ENCODE measurements around the gene ZNF784.
A peak's percentile ranks its signal among the peaks of the same experiment; 100 is the strongest.
"Not testable (repeated sequence)": the region's sequence is repeated elsewhere in the genome, so short reads cannot be mapped to it uniquely, and the experiment has no call there.

ZNF784 gene

DNA sequence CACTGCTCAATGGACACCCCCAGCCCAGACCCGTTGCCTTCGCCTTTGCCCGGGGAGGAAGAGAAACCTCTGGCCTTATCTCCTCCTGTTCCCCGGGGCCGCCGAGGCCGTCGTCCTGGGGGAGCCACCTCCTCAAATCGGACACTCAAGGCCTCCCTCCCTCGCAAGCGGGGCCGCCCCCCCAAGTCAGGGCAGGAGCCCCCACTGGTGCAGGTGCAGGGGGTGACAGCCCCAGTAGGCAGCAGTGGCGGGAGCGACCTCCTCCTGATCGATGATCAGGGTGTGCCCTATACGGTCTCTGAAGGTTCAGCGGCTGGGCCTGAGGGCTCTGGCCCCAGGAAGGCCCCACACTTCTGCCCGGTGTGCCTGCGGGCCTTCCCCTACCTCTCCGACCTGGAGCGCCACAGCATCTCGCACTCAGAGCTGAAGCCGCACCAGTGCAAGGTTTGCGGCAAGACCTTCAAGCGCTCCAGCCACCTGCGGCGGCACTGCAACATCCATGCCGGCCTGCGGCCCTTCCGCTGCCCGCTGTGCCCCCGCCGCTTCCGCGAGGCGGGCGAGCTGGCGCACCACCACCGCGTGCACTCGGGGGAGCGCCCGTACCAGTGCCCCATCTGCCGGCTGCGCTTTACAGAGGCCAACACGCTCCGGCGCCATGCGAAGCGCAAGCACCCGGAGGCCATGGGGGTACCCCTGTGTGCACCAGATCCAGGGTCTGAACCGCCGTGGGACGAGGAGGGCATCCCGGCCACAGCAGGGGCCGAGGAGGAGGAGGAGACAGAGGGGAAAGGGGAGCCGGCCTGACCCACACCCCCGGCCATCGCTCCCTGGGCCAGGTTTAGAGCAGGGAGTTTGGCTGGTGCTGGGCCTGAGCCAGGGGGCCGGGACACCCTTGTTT, 22.0 kb downstream of the ZNF784 start:
- DNase-seq = no peak

DNA sequence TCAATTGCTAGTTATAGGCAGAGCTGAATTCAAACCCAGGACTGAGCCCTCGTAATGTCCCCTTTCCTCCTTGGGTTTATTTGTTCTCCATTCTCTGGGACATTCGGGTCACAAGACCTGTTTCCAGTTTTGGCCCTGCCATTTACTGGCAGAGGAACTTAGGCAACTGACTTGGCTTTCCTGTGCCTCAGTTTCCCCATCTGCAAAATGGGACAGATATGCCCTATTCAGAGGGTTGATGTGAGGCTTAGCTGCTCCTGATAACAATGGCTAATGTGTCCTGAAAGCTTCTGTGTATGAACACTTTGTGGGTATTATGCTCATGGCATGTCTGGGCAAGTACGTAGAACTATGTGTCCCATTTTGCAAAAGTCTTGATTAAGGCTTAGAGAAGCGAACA, 23.3 kb downstream of the ZNF784 start:
- no peak for DNase-seq

DNA sequence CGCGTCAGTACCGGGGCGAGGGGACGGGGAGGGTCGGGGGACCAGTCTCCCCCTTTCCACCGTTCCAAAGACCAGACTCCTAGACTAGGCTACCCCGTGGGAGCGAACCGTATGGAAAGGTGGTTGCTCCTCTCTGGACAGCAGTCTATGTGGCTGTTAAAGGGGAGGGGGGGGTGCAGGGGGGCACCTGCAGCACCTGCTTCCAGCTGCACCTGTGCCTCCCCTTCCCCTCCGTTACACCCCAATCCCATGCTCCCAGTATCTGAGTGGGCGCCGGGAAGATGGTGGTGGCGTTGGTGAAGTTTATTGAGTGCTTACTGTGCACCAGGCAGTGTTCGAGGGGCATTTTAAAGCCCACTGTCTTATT, 23.7 kb downstream of the ZNF784 start:
- DNase-seq = no peak

DNA sequence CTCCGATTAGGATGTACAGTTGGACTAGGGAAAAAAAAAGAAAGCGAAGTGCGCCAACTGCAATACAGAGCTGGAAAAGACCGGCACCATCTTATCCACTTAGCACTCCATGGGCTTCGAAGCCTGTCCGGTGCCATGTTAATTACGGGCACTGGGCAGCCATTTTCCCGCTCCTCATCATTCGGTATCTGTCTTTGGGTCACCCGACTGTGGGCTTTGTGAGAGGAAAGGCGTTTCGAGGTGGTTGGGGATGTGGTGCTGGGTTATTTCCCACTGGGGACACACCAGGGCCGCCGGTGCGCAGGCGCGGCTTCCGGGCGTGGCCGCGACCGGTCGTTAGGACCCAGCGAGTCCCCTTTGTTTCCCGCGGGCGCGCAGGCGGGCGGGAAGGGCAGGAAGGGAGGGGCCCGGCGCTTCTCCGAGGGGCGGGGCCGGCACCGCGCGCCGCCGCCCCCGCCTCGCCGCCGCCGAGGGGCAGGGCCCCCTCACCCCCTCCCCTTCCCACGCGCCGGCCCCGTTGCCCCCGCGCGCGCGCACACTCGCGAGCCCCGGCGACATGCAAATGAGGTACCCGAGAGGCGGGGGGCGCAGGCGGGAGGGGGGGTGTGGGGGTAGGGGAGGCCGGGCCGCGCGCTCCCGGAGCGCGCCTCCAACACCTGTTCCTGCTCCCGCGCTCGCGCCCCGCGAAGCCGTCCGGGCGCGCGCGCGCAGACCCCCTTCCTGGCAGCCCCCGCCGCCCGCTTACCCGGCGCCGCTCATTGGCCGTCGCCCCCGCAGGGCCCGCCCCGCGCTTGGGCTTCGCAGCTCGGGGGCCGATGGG, 24.3 kb downstream of the ZNF784 start, which contains the start of gene ZNF524:
Gene ZNF524, plus strand, starts transcription at position 447 of the 820 bp plus-strand sequence. CDS start 1,825 bp downstream, outside the sequence.
- DNase-seq = peak; percentile 78 to 85

DNA sequence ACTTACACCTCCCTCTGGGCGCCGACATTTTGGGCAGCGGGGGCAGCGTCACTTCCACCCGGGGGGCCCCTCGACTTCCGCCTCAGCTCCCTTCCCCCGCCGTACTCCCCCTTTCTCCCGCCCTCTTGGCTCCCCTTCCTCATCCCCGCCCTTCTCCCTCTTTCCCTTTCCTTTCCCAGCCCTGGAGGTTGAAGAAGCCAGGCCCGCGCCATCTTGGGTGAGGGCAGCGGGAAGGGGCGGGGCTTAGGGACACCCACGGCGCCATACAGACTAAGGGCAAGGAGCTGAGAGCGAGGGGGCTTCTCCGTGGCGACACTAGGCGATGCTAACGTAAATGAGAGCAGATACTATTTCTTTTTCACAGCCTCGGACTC, 24.9 kb downstream of the ZNF784 start, which contains the start of gene FIZ1:
Gene FIZ1, minus strand, starts transcription at position 50 of the 374 bp plus-strand sequence. CDS start 1,652 bp downstream, outside the sequence.
- peak; percentile 96 to 97 for DNase-seq

DNA sequence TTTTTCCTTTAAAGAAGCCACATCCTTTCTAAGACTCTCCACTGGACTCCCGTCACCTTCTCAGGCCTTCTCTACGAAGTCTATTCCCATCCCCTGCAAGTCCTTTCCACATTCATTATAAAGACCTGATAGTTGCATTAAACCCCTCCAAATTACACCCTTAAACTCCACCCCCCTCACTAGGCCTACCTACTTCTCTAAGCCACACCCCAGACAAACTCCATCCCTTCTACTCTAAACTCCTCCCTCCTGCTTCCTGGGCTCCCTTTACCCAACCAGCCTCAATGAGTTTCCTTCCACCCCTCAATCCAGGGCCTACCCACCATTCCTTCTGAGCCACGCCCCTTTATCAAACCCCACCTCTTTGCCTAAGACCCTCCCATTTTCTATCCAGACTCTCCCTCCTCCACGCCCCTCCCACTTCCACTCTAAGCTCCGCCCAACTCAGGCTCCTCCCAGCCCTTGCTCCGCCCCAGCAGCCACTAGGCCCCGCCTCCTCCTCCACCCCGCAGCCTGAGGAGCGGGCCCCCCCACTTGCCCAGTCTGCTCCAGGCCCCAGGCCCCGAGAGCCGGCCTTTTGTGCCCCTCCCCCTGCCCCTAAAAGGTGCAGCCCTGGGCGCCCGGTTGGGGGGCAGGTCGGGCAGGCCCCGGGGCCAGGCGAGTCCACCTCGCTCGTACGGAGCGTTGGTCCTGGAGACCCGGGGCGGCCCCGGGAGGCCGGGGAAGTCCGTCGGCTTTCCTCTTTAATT, 25.5 kb downstream of the ZNF784 start:
- peak; percentile 88 to 92 for DNase-seq

DNA sequence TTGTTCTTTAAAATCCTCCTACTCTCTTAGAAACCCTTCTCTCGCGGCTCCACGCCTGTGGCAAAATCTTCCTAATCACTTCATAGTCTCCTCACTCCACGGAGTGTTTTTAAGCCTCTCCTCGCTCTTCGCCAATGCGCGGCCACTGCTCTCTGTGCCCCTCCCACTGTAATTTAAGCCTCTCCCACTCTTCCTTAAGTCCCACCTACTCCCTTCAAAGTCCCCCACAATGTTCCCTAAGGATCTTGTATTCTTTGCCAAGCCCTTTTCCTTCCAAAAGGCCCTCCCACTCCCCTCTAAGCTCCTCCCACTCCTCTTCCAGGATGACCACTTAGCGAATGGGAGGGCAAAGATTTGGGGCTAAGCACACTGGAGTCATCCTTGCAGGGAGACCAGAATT, 26.3 kb downstream of the ZNF784 start:
- DNase-seq = no peak

DNA sequence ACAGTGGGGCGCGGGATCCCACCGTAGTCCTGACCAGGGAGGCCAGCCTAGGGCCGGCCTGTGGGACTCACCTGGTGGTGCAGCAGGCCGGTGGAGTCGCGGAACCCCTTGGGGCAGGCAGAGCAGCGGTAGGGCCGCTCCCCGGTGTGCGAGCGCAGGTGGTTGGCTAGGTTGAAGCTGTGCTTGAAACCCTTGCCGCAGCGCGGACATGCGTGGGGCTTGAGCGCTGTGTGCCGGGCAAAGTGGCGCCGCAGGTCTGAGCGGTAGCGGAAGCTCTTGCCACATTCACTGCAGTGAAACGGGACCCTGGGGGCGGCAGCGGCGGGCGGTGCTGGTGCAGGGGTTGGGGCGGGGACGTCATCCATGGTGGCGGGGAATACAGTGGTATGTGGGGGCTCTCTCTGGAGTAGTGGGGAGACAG, 26.9 kb downstream of the ZNF784 start:
- DNase-seq = no peak

DNA sequence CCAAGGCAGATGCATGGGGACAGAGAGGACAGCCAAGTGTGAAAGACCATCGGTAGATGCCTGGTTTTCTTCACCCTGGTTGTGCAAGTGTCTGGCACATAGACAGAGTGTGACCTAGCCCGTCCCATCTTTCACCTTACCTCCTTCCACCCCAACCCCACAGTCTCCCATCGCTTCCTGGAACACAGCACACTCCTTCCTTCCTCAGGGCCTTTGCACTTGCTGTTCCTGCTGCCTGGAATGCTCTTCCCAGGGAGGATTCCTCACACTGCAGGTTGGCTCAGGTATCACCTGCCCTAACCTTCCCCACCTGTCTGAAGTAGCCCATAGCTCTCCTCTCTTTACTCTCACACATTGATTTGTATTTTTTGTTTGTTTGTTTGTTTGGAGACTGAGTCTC, 28.1 kb downstream of the ZNF784 start:
- no peak for DNase-seq

DNA sequence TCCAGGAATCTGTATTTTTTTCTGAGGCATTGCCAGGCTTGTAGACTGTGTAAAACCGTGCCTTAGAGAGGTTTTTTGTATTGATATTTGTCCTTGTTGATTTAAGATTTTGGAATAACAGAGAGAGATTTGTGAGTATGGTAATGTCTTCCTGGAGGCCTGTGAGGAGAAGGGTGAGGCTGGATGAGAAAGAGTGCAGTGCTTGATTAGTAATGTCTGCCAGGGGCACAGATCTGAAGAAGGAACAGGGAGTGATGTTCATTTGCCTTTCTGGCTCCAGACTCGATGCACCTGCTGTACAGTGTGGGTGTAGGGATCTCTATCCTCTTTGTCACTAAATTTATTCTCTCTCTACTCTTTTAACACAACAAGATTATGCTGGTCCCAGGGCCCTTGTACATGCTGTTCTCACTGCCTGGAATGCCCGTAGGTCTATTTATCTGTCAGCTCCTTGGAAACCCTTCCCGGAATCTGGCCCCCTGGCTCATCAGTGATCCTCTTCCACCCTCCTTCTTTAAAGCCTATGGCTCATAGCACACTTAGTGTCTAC, 29.3 kb downstream of the ZNF784 start:
- no peak for DNase-seq

DNA sequence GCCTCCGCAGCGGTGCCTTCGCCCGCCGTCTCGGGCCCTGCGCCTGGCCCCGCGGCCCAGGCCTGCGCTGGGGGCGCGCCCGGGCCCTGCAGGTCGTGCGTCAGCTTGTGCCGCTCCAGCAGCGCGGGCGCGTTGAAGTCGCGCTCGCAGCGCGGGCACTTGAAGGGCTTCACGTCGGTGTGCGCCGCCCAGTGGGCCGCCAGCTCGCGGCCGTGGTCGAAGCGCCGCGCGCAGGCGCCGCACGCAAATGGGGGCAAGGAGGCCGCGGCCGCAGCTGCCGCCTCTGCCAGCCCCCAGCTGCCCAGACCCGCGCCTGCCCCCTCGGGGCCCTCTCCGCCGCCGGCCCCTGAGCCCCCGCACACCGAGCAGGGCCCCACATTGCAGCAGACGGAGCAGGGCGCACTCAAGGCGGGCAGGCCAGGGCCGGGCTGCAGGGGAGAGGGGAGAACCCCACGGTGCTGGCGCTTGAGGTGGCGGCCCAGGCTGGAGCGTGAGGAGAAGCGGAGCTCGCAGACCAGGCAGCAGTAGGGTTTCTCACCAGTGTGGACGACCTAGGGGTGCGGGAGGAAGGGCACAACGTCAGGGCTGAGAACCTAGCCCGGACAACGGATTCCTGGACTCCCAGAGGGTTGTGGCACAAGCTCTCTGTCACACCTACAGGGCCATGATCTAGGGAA, 31.1 kb downstream of the ZNF784 start:
- no peak for DNase-seq

DNA sequence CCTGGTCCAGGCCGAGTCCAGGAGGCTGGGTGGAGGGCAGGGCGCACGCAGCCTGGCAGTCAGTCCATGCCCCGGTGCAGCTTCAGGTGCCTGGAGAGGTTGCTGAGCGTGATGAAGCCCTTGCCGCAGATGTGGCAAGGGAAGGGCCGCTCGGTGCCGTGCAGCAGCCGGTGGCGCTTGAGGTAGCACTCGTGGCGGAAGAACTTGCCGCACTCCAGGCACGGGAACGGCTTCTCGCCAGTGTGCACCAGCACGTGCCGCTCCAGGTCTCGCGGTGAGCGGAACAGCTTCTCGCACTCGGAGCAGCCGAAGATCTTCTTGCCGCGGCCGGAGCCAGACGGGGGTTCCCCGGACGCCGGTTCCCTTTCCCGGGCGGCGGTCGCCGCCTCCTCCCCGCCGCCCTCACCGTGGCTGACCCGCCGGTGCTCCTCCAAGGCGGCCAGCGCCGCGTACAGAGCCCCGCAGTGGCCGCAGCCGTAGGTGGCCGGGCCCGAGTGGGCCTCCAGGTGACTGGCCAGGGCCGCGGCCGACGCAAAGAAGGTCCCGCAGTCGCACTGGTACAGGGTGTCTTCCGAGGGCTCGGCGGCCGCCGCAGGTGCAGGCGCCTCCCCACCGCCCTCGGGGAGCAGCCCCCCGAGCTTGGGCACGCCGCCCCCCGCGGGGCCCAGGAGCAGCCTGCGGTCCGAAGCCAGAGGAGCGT, 31.8 kb downstream of the ZNF784 start:
- no peak for DNase-seq

DNA sequence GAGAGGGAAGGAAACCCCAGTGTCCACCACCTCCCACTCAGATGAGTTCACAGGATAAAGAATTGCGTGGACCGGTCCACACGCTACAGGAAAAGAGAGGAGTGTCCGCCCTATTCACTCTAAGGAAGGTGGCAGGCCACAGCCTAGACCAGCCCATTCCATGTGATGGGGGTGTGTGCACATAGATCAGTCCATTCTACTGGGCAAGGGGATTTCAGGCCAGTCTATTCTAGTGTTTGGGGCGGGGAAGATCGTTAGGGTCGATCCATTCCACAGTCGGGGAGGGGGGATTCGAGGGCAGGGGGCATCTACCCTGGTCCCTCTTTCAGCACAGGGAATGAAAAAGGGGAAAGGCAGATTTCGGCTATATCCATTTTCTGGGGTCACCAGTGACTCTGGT, 32.8 kb downstream of the ZNF784 start:
- no peak for DNase-seq

DNA sequence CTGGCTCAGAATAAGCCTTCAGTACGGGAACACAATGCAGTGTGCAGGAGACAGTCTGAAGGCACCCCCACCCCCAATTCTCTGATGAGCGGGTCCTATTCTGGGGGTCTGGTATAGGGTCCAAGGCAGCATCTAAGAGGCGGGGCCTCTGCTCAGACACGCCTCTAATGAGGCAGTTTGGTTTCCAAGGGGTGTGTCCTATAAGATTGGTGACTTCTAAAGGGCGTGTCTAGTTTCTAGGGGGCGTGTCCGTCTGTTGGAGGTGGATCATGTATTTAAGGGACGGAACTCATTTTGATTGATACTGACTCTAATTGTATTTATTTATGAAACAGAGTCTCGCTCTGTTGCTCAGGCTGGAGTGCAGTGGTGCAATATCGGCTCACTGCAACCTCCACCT, 33.7 kb downstream of the ZNF784 start:
- no peak for DNase-seq

DNA sequence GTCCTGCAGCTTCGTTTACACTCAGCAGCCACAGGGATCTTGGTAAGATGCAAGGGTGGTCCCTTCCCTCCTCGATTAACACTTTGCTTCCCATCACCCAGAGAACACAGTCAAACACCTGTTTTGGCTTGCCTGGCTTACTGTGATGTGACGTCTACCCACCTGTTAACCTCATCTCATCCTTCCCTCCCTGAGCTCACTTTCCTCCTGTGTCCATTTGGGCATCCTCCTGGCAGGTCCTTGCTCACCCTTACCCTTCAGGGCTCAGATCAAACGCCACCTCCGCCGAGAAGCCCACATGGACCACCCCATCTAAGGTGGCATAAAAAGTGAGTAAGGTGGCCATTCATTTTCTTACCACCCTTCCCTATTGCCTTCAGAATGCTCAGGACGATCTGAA, 34.3 kb downstream of the ZNF784 start:
- no peak for DNase-seq

DNA sequence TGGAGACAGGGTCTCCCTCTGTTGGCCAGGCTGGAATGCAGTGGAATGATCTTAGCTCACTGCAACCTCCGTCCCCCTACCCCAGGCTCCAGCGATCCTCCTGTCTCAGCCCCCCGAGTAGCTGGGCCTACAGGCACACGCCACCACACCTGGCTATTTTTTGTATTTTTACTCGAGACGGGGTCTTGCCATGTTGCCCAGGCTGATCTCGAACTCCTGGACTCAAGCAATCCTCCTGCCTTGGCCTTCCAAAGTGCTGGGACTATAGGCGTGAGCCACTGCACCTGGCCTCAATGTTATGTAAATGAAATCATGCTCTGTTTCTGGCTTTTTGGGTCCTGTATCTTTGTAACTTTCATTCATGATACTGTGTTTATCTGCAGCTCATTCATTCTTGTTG, 35.6 kb downstream of the ZNF784 start:
- no peak for DNase-seq

DNA sequence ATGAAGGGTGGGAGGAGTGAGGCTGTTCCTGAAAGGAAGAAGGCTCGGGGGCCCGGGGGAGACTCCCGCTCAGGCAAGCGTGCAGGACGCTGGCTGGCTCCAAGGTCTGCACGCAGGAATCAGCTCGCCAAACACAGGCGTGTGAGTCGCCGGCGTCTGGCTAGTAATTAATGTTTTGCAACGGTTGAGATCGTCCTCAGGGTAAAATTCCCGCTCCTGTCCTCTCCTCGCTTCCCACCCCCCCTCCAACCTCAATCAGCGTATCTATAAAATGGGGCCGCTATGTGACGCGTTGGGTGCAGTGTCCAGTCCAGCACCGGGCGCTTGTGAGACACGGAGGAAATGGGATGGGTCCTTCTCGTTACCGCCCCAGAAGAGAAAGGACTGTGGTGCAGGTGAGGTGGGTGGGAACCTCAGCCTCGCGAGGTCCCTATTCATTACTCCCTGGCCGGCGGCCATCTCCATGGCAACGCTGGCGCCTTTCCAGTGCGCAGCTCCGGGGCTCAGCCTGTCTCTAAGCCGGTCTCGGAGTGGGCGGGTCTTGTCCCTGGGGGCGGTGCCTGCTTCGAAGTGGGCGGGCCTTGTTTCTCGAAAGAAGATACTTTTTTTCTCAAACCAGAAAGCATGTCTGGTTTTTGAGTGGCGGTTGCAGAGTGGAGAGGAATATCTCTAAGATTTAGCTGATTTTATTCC, 37.2 kb downstream of the ZNF784 start:
- peak; percentile 87 to 89 for DNase-seq

DNA sequence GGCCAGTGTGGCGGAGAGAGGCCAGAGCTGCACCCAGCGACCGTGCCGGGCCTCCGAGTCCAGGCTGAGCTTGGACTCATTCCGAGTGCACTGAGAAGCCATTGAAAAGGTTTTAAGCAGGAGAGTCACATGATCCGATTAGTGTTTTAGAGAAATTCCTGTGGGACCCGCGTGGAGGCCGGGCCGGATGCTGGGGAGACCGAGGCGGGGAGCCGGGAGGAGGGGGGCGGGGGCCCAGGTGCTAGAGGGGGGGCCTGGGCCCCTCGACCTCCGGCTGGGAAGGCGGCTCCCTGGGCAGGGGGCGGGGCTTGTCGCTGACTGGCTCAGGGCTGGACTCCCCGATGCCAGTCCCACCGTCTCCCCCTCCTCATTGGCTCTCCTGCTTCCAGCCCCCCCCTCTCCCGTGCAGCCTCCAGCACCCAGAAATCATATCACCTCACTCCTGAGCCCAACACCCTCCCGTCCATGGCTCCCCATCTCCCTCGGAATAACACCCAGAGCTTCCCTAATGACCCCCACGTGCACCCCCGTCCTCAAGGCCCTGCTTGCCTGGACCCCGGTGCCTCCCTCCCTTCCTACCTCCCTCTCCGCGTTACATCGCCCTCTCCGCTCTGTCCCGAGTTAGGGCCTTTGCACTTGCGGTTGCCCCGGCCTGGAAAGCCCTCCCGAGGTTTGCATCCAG, 38.6 kb downstream of the ZNF784 start:
- DNase-seq = peak; percentile 32 to 41

DNA sequence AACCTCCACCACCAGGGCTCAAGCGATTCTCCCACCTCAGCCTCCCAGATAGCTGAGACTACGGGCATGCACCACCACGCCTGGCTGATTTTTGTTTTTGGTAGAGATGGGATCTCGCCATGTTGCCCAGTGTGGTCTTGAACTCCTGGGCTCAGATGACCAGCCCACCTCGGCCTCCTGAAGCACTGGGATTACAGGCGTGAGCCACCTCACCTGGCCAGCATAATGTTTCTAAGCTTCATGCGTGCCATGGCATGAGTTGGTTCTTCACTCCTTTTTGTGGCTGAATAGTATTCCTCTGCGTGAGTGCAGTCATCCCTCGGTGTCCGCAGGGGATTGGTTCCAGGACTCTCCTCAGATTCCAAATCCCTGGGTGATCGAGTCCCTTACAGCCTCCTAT, 39.5 kb downstream of the ZNF784 start:
- no peak for DNase-seq

DNA sequence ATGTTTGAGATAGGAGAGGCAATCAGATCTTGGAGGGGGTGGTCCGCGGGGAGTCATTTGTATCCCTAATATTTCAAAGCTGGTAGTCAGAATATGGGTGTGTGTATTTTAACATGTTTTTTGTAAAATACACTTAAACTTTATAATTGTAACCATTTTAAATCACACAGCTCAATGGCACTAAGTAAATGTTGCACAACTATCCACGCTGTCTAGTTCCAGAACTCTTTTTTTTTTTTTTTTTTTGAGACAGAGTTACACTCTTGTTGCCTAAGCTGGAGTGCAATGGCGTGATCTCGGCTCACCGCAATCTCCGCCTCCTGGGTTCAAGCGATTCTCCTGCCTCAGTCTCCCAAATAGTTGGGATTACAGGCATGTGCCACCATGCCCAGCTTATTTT, 40.5 kb downstream of the ZNF784 start:
- DNase-seq = not testable (repeated sequence)
